Rectal smooth muscle tissue (tissue), 1 donor: ENCODE measurements around the gene PRR16.

Experiments used
- H3K27ac ChIP-seq: one replicate; pipeline ENCODE4 v1.7.0; 2013; ENCODE audit warnings: low read depth, low read length, inconsistent platforms
- H3K27me3 ChIP-seq: one replicate; pipeline ENCODE4 v1.7.0; 2013; ENCODE audit warnings: low read length; ENCODE audit not compliant: control insufficient read depth, insufficient read depth
- H3K36me3 ChIP-seq: one replicate; pipeline ENCODE4 v1.7.0; 2013; ENCODE audit warnings: low read length; ENCODE audit not compliant: control insufficient read depth, insufficient read depth
- H3K4me1 ChIP-seq: one replicate; pipeline ENCODE4 v1.7.0; 2013; ENCODE audit warnings: low read length; ENCODE audit not compliant: control insufficient read depth, insufficient read depth
- H3K4me3 ChIP-seq: one replicate; pipeline ENCODE4 v1.7.0; 2013; ENCODE audit warnings: low read length
- H3K9ac ChIP-seq: one replicate; pipeline ENCODE4 v1.7.0; 2013; ENCODE audit warnings: low read length

The PRR16 gene

GRCh38 chr5:120533581-120533980 lies 69.5 kb downstream of the PRR16 start:
- no peak overlapping the region for H3K27ac ChIP-seq
- H3K4me1 ChIP-seq: no peaks in the 10 kb centered on the region
- no peaks in the 10 kb centered on the region for H3K36me3 ChIP-seq
- H3K9ac ChIP-seq: no peak overlapping the region
- no peaks in the 10 kb centered on the region for H3K27me3 ChIP-seq
- no peak overlapping the region for H3K4me3 ChIP-seq

- H3K27me3 ChIP-seq: no peaks in the 10 kb centered on the region
- no peak overlapping the region for H3K4me3 ChIP-seq
- no peak overlapping the region for H3K27ac ChIP-seq
- H3K4me1 ChIP-seq: no peaks in the 10 kb centered on the region
- H3K9ac ChIP-seq: no peak overlapping the region
- no peaks in the 10 kb centered on the region for H3K36me3 ChIP-seq
These were observed 71.8 kb downstream of the PRR16 start for GRCh38 chr5:120535900-120536299.

- Histone ChIP-seq H3K36me3 (no peaks in the 10 kb centered on the region), H3K9ac (no peak overlapping the region), H3K4me1 (no peaks in the 10 kb centered on the region), H3K4me3 (no peak overlapping the region), H3K27me3 (no peaks in the 10 kb centered on the region), H3K27ac (no peak overlapping the region)
These were observed 74.0 kb downstream of the PRR16 start for GRCh38 chr5:120538149-120538548.

DNA sequence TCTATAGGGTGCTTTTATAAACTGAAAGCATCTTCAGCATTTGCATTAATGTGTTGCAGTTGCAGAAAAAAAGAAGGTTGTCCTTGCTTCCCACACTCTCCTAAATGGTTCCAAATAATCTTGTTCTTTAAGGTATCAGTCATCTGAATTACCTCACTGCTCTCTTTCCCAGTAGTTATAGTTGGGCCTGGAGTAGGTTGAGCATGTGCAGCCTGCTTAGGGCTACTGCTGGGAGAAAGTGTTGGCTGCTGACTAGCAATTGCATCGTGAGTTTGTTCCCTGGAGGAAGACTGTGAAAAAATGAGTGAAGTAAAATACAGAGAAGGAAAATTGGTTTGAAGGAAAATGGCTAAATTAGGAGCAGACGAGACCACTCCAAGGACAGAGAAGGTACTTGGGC lies 74.5 kb downstream of the PRR16 start:
- H3K4me1 ChIP-seq: no peaks in the 10 kb centered on the region
- H3K27ac ChIP-seq: no peak overlapping the region
- H3K4me3 ChIP-seq: no peak overlapping the region
- no peaks in the 10 kb centered on the region for H3K27me3 ChIP-seq
- H3K36me3 ChIP-seq: no peaks in the 10 kb centered on the region
- H3K9ac ChIP-seq: no peak overlapping the region

GRCh38 chr5:120539471-120539870 lies 75.4 kb downstream of the PRR16 start:
- Histone ChIP-seq H3K27me3 (no peaks in the 10 kb centered on the region), H3K36me3 (no peaks in the 10 kb centered on the region), H3K9ac (no peak overlapping the region), H3K4me3 (no peak overlapping the region), H3K4me1 (no peaks in the 10 kb centered on the region), H3K27ac (no peak overlapping the region)

GRCh38 chr5:120540097-120540496 lies 76.0 kb downstream of the PRR16 start:
- no peak overlapping the region for H3K27ac ChIP-seq
- H3K4me3 ChIP-seq: no peak overlapping the region
- H3K4me1 ChIP-seq: no peaks in the 10 kb centered on the region
- H3K9ac ChIP-seq: no peak overlapping the region
- H3K27me3 ChIP-seq: no peaks in the 10 kb centered on the region
- no peaks in the 10 kb centered on the region for H3K36me3 ChIP-seq

GRCh38 chr5:120544043-120544442 lies 79.9 kb downstream of the PRR16 start:
- Histone ChIP-seq H3K27me3 (no peaks in the 10 kb centered on the region), H3K4me1 (no peaks in the 10 kb centered on the region), H3K9ac (no peak overlapping the region), H3K4me3 (no peak overlapping the region), H3K36me3 (no peaks in the 10 kb centered on the region), H3K27ac (no peak overlapping the region)

DNA sequence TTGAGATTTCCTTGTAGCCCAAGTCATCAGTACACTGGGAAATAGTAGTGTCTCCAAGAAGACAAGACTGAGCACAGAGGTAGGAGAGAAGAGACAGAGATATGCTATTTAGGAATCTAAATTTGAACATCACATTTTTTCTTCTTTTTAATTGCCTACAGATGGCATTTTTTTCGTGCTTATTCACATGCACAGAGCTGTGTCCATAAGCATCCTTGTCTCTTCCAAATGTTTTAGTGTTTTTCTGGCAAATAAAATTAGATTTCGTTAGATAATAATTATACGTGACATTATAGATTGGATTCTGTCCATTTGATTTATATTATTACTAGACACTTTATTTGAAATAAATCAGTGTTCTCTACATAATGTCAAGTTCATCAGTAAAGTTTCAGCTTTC lies 80.9 kb downstream of the PRR16 start:
- no peak overlapping the region for H3K4me3 ChIP-seq
- H3K4me1 ChIP-seq: no peaks in the 10 kb centered on the region

DNA sequence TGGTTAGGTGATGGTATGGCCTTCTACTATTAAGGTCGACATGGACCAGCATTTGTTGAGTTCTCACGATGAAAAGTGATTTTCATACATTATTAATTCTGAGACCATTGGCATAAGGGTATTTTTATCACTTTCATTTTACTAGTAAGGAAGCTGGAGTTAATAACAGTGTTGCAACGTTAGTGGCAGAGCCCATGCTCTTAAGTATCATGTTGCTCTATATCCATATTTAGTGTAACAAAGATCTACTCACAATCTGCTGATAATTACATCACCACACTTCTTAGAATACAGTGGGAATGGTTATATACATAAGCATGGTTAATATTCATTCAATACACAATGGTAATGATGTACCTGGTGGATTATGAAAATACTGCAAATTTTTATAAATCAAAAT lies 81.9 kb downstream of the PRR16 start:
- H3K9ac ChIP-seq: no peak overlapping the region
- no peaks in the 10 kb centered on the region for H3K4me1 ChIP-seq
- H3K4me3 ChIP-seq: no peak overlapping the region
- no peak overlapping the region for H3K27ac ChIP-seq
- no peaks in the 10 kb centered on the region for H3K27me3 ChIP-seq
- H3K36me3 ChIP-seq: no peaks in the 10 kb centered on the region

More for the DNA sequence above, 80.9 kb downstream of the PRR16 start:
- Histone ChIP-seq H3K27me3 (no peaks in the 10 kb centered on the region), H3K36me3 (no peaks in the 10 kb centered on the region), H3K27ac (no peak overlapping the region), H3K9ac (no peak overlapping the region)

DNA sequence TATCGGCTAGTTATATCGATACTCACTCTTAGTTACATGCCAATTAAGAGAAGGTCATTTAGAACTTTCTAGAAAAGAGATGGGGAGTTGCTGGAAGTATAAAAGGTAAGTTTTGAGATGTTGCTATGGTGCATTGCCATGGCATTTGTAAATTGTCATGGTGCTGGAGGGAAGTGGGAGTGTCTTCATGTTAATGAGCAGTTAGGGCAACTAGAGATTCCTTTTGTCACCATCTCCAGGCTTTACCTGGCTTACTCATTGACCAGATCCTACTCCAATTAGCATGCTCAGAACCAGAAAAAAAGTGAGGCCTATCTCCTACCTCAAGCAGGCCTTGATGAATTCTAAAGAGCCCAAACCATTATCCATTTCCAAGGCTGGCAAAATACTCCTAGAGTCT lies 82.8 kb downstream of the PRR16 start:
- Histone ChIP-seq H3K27me3 (no peaks in the 10 kb centered on the region), H3K27ac (no peak overlapping the region), H3K9ac (no peak overlapping the region), H3K4me1 (no peaks in the 10 kb centered on the region), H3K4me3 (no peak overlapping the region), H3K36me3 (no peaks in the 10 kb centered on the region)

DNA sequence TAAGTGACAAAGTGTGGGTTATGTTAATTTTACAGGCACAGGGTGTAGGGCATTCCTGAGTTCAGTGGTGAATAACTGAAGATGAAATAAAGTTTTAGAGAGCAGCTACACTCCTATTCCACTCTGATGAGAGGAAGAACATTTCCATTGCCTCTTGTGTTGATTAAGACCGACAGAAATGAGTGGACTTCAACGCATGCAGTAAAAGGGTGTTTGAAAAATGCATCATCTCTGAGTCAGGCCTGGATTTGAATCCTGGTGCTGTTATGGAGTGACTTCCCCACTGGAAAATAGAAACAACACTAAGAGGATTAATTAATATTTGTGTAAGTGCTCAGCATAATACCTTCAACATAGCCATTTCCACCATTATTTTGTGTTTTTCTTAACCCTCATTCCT lies 86.3 kb downstream of the PRR16 start:
- H3K4me3 ChIP-seq: no peak overlapping the region
- no peak overlapping the region for H3K9ac ChIP-seq
- H3K27ac ChIP-seq: no peak overlapping the region
- no peaks in the 10 kb centered on the region for H3K4me1 ChIP-seq
- H3K27me3 ChIP-seq: no peaks in the 10 kb centered on the region
- H3K36me3 ChIP-seq: no peaks in the 10 kb centered on the region

GRCh38 chr5:120552638-120553037 lies 88.5 kb downstream of the PRR16 start:
- Histone ChIP-seq H3K27ac (no peak overlapping the region), H3K4me3 (no peak overlapping the region), H3K36me3 (no peaks in the 10 kb centered on the region), H3K9ac (no peak overlapping the region), H3K4me1 (no peaks in the 10 kb centered on the region), H3K27me3 (no peaks in the 10 kb centered on the region)

DNA sequence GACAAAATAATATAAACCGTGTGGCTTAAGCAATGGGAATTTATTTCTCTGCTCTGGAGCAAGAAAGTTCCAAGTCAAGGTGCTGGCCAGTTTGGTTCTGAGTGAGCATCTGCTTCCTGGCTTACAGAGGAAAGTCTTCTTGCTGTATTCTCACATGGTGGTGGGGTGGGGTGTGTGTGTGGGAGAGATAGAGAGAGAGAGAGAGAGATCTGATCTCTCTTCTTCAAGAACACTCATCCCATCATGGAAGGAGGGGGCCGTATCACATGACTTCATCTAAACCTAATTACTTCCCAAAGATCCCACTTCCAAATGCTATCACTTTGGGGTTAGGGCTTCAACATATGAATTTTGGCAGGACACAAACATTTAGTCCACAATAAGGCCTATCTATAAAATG lies 91.2 kb downstream of the PRR16 start:
- Histone ChIP-seq H3K4me1 (no peaks in the 10 kb centered on the region), H3K36me3 (no peaks in the 10 kb centered on the region), H3K27me3 (no peaks in the 10 kb centered on the region), H3K27ac (no peak overlapping the region), H3K9ac (no peak overlapping the region), H3K4me3 (no peak overlapping the region)

DNA sequence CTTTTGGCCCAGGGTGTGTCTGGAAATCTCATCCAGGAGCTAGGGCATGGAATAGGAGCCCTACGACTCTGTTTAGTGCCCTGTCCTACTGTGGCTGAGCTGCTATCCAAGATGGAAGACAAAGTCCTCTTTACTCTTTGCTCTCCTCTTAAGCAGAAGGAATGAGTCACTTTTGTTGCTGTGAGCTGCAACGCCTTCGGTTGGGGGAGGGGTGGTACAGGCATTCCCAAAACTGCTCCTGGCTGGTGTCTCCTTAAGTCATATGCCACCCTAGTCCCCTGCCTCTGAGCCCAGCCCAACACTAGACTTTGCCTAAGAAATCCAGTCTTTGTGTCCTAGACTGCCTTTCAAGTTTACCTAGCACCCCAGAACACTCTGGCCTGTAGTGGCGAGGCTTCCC lies 99.9 kb downstream of the PRR16 start:
- Histone ChIP-seq H3K9ac (no peak overlapping the region), H3K4me3 (no peak overlapping the region), H3K4me1 (no peaks in the 10 kb centered on the region), H3K27me3 (no peaks in the 10 kb centered on the region), H3K36me3 (no peaks in the 10 kb centered on the region), H3K27ac (no peak overlapping the region)
